LNCAP (cell line): Measurements from ENCODE around the gene LRP1-AS.

ENCODE experiments used
- TF ChIP-seq, protein P1 (sequence below): fragments of 450-650 bp; IDR thresholded peaks from 2 replicates; pipeline ENCODE4 v1.5.1; 2017; ENCODE audit warnings: mild to moderate bottlenecking

The LRP1-AS gene

DNA sequence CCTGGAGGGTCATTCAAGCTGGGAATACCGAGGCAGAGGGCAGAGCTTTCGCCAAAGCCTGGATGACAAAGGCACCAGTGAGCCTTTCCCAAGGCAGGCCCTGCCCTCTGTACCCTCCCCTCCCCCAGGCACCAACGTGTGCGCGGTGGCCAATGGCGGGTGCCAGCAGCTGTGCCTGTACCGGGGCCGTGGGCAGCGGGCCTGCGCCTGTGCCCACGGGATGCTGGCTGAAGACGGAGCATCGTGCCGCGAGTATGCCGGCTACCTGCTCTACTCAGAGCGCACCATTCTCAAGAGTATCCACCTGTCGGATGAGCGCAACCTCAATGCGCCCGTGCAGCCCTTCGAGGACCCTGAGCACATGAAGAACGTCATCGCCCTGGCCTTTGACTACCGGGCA is 38.0 kb upstream of the LRP1-AS start:
- TF ChIP-seq, protein P1, sequence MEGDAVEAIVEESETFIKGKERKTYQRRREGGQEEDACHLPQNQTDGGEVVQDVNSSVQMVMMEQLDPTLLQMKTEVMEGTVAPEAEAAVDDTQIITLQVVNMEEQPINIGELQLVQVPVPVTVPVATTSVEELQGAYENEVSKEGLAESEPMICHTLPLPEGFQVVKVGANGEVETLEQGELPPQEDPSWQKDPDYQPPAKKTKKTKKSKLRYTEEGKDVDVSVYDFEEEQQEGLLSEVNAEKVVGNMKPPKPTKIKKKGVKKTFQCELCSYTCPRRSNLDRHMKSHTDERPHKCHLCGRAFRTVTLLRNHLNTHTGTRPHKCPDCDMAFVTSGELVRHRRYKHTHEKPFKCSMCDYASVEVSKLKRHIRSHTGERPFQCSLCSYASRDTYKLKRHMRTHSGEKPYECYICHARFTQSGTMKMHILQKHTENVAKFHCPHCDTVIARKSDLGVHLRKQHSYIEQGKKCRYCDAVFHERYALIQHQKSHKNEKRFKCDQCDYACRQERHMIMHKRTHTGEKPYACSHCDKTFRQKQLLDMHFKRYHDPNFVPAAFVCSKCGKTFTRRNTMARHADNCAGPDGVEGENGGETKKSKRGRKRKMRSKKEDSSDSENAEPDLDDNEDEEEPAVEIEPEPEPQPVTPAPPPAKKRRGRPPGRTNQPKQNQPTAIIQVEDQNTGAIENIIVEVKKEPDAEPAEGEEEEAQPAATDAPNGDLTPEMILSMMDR: no peak

DNA sequence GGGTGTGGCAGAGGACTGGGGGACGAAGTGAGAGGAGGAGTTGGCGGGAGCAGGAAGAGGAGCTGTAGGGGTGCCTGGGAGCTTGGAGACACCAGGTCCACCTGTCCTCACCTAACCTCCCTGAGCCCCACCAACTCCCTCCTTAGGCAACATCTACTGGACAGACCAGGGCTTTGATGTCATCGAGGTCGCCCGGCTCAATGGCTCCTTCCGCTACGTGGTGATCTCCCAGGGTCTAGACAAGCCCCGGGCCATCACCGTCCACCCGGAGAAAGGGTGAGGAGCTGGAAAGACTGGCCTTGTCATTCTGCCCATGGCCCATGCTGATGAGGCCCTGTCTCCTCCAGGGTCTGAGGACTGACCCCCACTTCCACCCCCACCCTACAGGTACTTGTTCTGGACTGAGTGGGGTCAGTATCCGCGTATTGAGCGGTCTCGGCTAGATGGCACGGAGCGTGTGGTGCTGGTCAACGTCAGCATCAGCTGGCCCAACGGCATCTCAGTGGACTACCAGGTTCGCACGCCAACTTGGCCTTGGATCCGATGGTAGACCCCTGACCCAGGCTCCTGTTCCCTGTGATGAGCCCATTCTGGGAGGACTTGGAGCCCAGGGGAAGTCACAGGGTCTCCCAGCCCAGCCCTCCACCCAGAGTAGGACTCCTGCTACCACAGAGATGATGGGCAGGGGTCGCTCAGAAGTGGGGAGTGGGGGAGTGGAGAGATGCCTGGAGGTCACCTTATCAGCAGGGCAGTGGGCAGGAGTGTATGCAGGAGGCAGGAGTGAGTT is 36.7 kb upstream of the LRP1-AS start:
- TF ChIP-seq, protein P1: no peak

DNA sequence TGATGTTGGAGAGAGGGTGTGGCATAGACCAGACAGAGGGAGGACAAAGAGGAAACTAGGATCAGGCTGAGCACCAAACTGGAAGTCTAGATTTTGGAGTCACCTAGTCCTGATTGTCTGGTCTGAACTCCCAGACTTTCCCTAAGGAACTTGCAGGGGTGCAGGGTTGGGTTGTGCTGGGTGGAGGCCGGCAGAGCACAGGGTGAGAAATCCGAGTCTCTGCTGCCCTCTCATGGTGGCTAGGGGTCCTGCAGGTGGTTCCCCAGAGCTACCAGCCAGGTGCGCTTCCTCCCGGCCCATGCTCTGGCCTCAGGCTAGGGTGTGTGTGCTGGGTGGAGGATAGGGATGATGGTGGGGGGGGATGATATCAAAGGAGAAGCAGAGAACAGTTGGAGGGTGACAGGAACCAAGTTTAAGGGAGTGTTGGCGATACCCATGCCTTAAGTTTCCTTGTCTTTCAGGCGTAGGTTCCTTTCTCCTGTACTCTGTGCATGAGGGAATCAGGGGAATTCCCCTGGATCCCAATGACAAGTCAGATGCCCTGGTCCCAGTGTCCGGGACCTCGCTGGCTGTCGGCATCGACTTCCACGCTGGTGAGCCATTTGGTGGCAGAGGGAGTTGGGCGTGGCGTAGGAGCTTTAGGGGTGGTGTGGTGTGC is 35.6 kb upstream of the LRP1-AS start:
- TF ChIP-seq, protein P1: peak; percentile 93

DNA sequence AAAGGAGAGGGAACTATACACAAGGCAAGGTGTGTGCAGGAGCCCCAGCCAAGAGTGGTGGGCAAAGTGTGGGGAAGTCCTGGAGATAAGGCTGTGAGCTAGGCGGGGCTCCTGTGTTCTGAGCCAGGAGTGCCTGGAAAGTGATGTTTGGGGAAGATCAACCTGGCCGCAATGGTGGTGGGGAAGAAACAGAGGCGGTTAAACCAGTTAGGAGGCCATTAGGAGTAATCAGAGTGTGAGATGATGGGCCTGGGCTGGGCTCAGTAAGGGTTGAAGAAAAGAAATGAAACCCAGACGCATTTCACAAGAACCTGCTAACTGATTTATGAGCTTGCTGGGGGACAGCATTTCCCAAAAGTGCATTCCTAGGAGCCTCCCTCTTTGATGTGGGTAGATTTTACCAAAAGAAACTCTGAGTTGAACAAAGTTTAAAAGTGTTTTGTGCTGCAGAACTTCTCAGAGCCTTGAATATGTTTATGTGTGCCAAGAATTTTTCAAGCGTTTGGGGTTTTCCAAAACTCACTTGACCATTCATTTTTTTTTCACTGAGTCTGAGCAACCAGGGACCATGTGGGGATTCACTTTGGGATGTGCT is 34.2 kb upstream of the LRP1-AS start:
- TF ChIP-seq, protein P1: no peak

DNA sequence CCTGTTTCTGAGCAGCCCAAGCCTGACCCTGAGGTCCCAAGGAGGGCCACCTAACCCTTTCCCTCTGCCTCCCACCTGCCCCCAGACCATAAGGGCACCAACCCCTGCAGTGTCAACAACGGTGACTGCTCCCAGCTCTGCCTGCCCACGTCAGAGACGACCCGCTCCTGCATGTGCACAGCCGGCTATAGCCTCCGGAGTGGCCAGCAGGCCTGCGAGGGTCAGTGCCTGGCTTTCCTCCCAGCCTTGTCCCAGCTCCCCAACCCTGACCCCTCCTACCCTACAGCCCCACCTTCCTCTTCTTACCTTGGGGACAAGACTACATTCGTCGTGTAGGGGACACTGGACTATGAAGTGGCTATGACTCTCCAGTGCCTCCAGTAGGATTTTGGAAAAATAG is 33.7 kb upstream of the LRP1-AS start:
- TF ChIP-seq, protein P1: no peak

DNA sequence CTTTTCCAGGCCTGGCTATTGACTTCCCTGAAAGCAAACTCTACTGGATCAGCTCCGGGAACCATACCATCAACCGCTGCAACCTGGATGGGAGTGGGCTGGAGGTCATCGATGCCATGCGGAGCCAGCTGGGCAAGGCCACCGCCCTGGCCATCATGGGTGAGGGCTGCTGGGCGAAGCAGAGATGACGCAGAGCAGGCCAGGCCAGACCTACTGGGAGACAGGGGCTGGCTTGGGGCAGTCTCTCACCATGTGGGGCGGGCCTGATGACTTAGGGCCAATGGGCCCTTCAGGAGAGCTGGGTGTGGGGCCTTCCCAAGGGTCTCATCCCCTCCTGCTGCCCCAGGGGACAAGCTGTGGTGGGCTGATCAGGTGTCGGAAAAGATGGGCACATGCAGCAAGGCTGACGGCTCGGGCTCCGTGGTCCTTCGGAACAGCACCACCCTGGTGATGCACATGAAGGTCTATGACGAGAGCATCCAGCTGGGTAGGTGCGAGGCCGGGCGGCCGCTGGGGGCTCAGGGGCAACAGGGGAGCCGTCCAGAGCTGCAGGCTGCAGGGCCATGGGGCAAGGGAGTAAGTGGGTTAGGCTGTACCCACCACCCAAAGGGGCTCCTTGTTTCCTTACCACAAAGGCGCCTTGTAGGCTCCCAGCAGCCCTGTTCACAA is 33.0 kb upstream of the LRP1-AS start:
- TF ChIP-seq, protein P1: no peak

DNA sequence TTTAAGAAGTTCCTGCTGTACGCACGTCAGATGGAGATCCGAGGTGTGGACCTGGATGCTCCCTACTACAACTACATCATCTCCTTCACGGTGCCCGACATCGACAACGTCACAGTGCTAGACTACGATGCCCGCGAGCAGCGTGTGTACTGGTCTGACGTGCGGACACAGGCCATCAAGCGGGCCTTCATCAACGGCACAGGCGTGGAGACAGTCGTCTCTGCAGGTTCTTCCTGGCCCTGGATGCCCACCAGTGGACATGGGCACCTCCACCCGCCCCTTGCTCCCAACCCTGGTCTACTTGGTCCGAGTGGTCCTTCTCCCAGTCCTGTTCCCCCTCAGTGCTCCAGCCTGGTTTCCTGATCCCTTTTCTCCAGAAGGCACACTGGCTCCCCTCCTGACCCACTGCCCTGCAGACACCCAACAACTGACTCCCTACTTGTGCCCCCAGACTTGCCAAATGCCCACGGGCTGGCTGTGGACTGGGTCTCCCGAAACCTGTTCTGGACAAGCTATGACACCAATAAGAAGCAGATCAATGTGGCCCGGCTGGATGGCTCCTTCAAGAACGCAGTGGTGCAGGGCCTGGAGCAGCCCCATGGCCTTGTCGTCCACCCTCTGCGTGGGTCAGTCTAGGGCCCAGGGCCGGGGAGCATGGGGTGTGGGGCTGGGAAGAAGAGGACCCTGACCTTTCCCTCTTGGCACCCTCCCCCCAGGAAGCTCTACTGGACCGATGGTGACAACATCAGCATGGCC is 32.1 kb upstream of the LRP1-AS start:
- TF ChIP-seq, protein P1: no peak
